Activated naive CD8-positive, alpha-beta T cell treated with anti-CD3 and anti-CD28 coated beads, Interleukin-2, amount 50 U/mL, for 24 hours (primary cell): ENCODE data around the gene ZFYVE26.

Source experiments
- ATAC-seq: fragments of 150-1000 bp; cut with Tn5 transposase; one replicate; pipeline ENCODE4 v1.10.0; 2021
- DNase-seq: peaks from one replicate; pipeline ENCODE4 v3.0.0; 2021
- H3K27ac Mint-ChIP-seq: one replicate; pipeline ENCODE4 v1.8.0; 2021; ENCODE audit warnings: mild to moderate bottlenecking, mixed read lengths
- H3K27me3 Mint-ChIP-seq: one replicate; pipeline ENCODE4 v1.8.0; 2021; ENCODE audit warnings: mixed read lengths
- H3K36me3 Mint-ChIP-seq: one replicate; pipeline ENCODE4 v1.8.0; 2021; ENCODE audit warnings: low read depth, mixed read lengths
- H3K4me1 Mint-ChIP-seq: one replicate; pipeline ENCODE4 v1.8.0; 2021; ENCODE audit warnings: mixed read lengths
- H3K4me3 Mint-ChIP-seq: one replicate; pipeline ENCODE4 v1.8.0; 2021; ENCODE audit warnings: mild to moderate bottlenecking, moderate library complexity, mixed read lengths
- H3K9me3 Mint-ChIP-seq: one replicate; pipeline ENCODE4 v1.8.0; 2021; ENCODE audit warnings: mixed read lengths

ZFYVE26 gene

GRCh38 chr14:67782090-67782489, 34.3 kb downstream of the ZFYVE26 start:
- Mint-ChIP-seq H3K27me3 (no peaks in the 10 kb centered on the region), H3K36me3 (peaks cover 42% of the 10 kb centered on the region), H3K27ac (no peak overlapping the region), H3K4me3 (no peak overlapping the region), H3K9me3 (no peaks in the 10 kb centered on the region), H3K4me1 (peaks cover 1% of the 10 kb centered on the region)
- ATAC-seq, result no peak
- DNase-seq, result no peak

GRCh38 chr14:67778792-67779191, 37.6 kb downstream of the ZFYVE26 start:
- H3K36me3 Mint-ChIP-seq, result peaks cover 35% of the 10 kb centered on the region
- DNase-seq, result no peak
- H3K27me3 Mint-ChIP-seq, result no peaks in the 10 kb centered on the region
- H3K4me3 Mint-ChIP-seq, result no peak overlapping the region
- H3K27ac Mint-ChIP-seq, result no peak overlapping the region
- ATAC-seq, result no peak
- no peaks in the 10 kb centered on the region for H3K9me3 Mint-ChIP-seq
- H3K4me1 Mint-ChIP-seq, result peaks cover 1% of the 10 kb centered on the region

- no peak overlapping the region for H3K4me3 Mint-ChIP-seq
- no peak for ATAC-seq
- peaks cover 38% of the 10 kb centered on the region for H3K36me3 Mint-ChIP-seq
- no peaks in the 10 kb centered on the region for H3K9me3 Mint-ChIP-seq
- no peaks in the 10 kb centered on the region for H3K27me3 Mint-ChIP-seq
- H3K27ac Mint-ChIP-seq, result no peak overlapping the region
- no peak for DNase-seq
- H3K4me1 Mint-ChIP-seq, result no peaks in the 10 kb centered on the region
Measured at GRCh38 chr14:67776653-67777322, 39.6 kb downstream of the ZFYVE26 start.

- no peak for ATAC-seq
- H3K36me3 Mint-ChIP-seq, result peaks cover 41% of the 10 kb centered on the region
- H3K27me3 Mint-ChIP-seq, result no peaks in the 10 kb centered on the region
Measured at GRCh38 chr14:67773844-67774377, 42.5 kb downstream of the ZFYVE26 start.

GRCh38 chr14:67768219-67768618, 48.2 kb downstream of the ZFYVE26 start:
- Mint-ChIP-seq H3K4me1 (no peaks in the 10 kb centered on the region), H3K9me3 (no peaks in the 10 kb centered on the region), H3K27me3 (no peaks in the 10 kb centered on the region), H3K36me3 (peaks cover 28% of the 10 kb centered on the region), H3K27ac (no peak overlapping the region), H3K4me3 (no peak overlapping the region)
- no peak for ATAC-seq
- DNase-seq, result no peak

More at GRCh38 chr14:67773844-67774377, 42.5 kb downstream of the ZFYVE26 start:
- Mint-ChIP-seq H3K4me1 (no peaks in the 10 kb centered on the region), H3K27ac (no peak overlapping the region), H3K9me3 (no peaks in the 10 kb centered on the region), H3K4me3 (no peak overlapping the region)
- no peak for DNase-seq

GRCh38 chr14:67766035-67766680, 50.2 kb downstream of the ZFYVE26 start:
- Mint-ChIP-seq H3K4me1 (no peaks in the 10 kb centered on the region), H3K4me3 (no peak overlapping the region), H3K27ac (no peak overlapping the region), H3K9me3 (no peaks in the 10 kb centered on the region), H3K27me3 (no peaks in the 10 kb centered on the region), H3K36me3 (peaks cover 23% of the 10 kb centered on the region)
- ATAC-seq, result no peak
- no peak for DNase-seq

- no peaks in the 10 kb centered on the region for H3K9me3 Mint-ChIP-seq
- H3K27ac Mint-ChIP-seq, result no peak overlapping the region
- peaks cover 22% of the 10 kb centered on the region for H3K36me3 Mint-ChIP-seq
- H3K27me3 Mint-ChIP-seq, result no peaks in the 10 kb centered on the region
- DNase-seq (no peak), ATAC-seq (no peak)
- no peak overlapping the region for H3K4me3 Mint-ChIP-seq
- no peaks in the 10 kb centered on the region for H3K4me1 Mint-ChIP-seq
Measured at GRCh38 chr14:67765192-67765834, 51.1 kb downstream of the ZFYVE26 start.

- Mint-ChIP-seq H3K36me3 (peaks cover 18% of the 10 kb centered on the region), H3K27me3 (no peaks in the 10 kb centered on the region), H3K9me3 (no peaks in the 10 kb centered on the region), H3K4me1 (no peaks in the 10 kb centered on the region), H3K4me3 (no peak overlapping the region), H3K27ac (no peak overlapping the region)
- ATAC-seq (no peak), DNase-seq (no peak)
Measured at GRCh38 chr14:67764496-67764895, 51.9 kb downstream of the ZFYVE26 start.

GRCh38 chr14:67763158-67763822, 53.1 kb downstream of the ZFYVE26 start:
- H3K9me3 Mint-ChIP-seq, result no peaks in the 10 kb centered on the region
- no peaks in the 10 kb centered on the region for H3K27me3 Mint-ChIP-seq
- H3K4me1 Mint-ChIP-seq, result no peaks in the 10 kb centered on the region
- peaks cover 17% of the 10 kb centered on the region for H3K36me3 Mint-ChIP-seq
- no peak overlapping the region for H3K4me3 Mint-ChIP-seq
- no peak overlapping the region for H3K27ac Mint-ChIP-seq
- DNase-seq, result no peak
- no peak for ATAC-seq

GRCh38 chr14:67762051-67762450, 54.3 kb downstream of the ZFYVE26 start:
- DNase-seq, result no peak
- Mint-ChIP-seq H3K9me3 (no peaks in the 10 kb centered on the region), H3K4me1 (no peaks in the 10 kb centered on the region), H3K27ac (no peak overlapping the region), H3K4me3 (no peak overlapping the region), H3K36me3 (peaks cover 22% of the 10 kb centered on the region), H3K27me3 (no peaks in the 10 kb centered on the region)
- ATAC-seq, result no peak

- DNase-seq (no peak), ATAC-seq (no peak)
- H3K36me3 Mint-ChIP-seq, result peaks cover 31% of the 10 kb centered on the region
- no peaks in the 10 kb centered on the region for H3K27me3 Mint-ChIP-seq
- H3K4me3 Mint-ChIP-seq, result no peak overlapping the region
- no peak overlapping the region for H3K27ac Mint-ChIP-seq
- no peaks in the 10 kb centered on the region for H3K9me3 Mint-ChIP-seq
- H3K4me1 Mint-ChIP-seq, result no peaks in the 10 kb centered on the region
Measured at GRCh38 chr14:67759916-67760315, 56.5 kb downstream of the ZFYVE26 start.

GRCh38 chr14:67757175-67757574, 59.2 kb downstream of the ZFYVE26 start:
- Mint-ChIP-seq H3K27ac (no peak overlapping the region), H3K4me3 (no peak overlapping the region), H3K36me3 (peaks cover 47% of the 10 kb centered on the region), H3K27me3 (no peaks in the 10 kb centered on the region), H3K4me1 (no peaks in the 10 kb centered on the region), H3K9me3 (no peaks in the 10 kb centered on the region)
- DNase-seq (no peak), ATAC-seq (no peak)

GRCh38 chr14:67756496-67756895, 59.9 kb downstream of the ZFYVE26 start:
- Mint-ChIP-seq H3K27ac (no peak overlapping the region), H3K4me1 (no peaks in the 10 kb centered on the region), H3K36me3 (peaks cover 48% of the 10 kb centered on the region), H3K4me3 (no peak overlapping the region), H3K27me3 (no peaks in the 10 kb centered on the region), H3K9me3 (no peaks in the 10 kb centered on the region)
- DNase-seq (no peak), ATAC-seq (no peak)

- H3K27ac Mint-ChIP-seq, result peak overlapping the region; percentile 19
- peaks cover 50% of the 10 kb centered on the region for H3K36me3 Mint-ChIP-seq
- no peaks in the 10 kb centered on the region for H3K9me3 Mint-ChIP-seq
- no peaks in the 10 kb centered on the region for H3K27me3 Mint-ChIP-seq
- H3K4me1 Mint-ChIP-seq, result peaks cover 16% of the 10 kb centered on the region
- ATAC-seq, result no peak
- no peak overlapping the region for H3K4me3 Mint-ChIP-seq
- no peak for DNase-seq
Measured at GRCh38 chr14:67749341-67750084, 66.9 kb downstream of the ZFYVE26 start.
